Type B pancreatic cell (in vitro differentiated cells): ENCODE measurements around the gene PKHD1. TPM values are rescaled to one million over a fixed set of nuclear protein-coding genes. Genes with fewer than 3 reads are reported as not detected.

Experiments used
- DNase-seq: peaks from one replicate; pipeline ENCODE4 v3.0.0; 2021; ENCODE audit warnings: mixed read lengths; ENCODE audit not compliant: unreplicated experiment; ENCODE audit errors: extremely low spot score
- H3K27ac Mint-ChIP-seq: 2 replicates; pipeline ENCODE4 v1.8.0; 2021; ENCODE audit warnings: mild to moderate bottlenecking, mixed read lengths
- H3K27me3 Mint-ChIP-seq: 2 replicates; pipeline ENCODE4 v1.8.0; 2021; ENCODE audit warnings: mixed read lengths
- H3K36me3 Mint-ChIP-seq: 2 replicates; pipeline ENCODE4 v1.8.0; 2021; ENCODE audit warnings: mixed read lengths
- H3K4me1 Mint-ChIP-seq: one replicate; pipeline ENCODE4 v1.8.0; 2021; ENCODE audit warnings: mixed read lengths; ENCODE audit not compliant: unreplicated experiment
- H3K4me3 Mint-ChIP-seq: 2 replicates; pipeline ENCODE4 v1.8.0; 2021; ENCODE audit warnings: mild to moderate bottlenecking, mixed read lengths
- H3K9me3 Mint-ChIP-seq: 2 replicates; pipeline ENCODE4 v1.8.0; 2021; ENCODE audit warnings: mixed read lengths
- total RNA-seq: library from RNA; stranded (reverse); gene quantifications from 2 replicates; pipeline ENCODE4 v1.2.1, GENCODE V29; 2021; ENCODE audit warnings: low replicate concordance
- TF ChIP-seq, protein P1 (sequence below): fragments of 200-600 bp; sonication (generic); conservative IDR thresholded peaks from 2 replicates; pipeline ENCODE4 v1.5.0; 2021; ENCODE audit warnings: antibody characterized with exemption, mild to moderate bottlenecking

The PKHD1 gene
- total RNA-seq, 1 donor from 2014 or later, result 0.75 TPM

DNA sequence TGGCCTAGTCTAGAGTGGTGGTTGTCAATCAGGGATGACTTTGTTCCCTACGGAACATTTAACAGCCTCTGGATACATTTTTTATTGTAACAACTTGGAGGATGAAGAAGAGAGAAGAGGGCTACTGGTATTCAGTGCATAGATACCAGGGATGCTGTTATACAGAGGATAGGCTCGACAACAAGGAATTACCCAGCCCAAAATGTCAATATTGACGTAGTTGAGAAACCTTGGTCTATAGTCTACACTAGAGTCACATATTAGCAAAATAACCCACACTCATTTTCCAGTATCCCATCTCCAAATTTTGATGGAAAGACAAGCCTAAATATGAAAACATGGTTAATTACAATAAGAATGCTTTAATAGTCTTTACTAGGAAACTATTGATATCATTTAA lies 195.1 kb downstream of the PKHD1 start:
- H3K9me3 Mint-ChIP-seq, result no peaks in the 10 kb centered on the region
- no peak overlapping the region for H3K27ac Mint-ChIP-seq
- H3K4me3 Mint-ChIP-seq, result no peak overlapping the region
- peaks cover 7% of the 10 kb centered on the region for H3K27me3 Mint-ChIP-seq
- TF ChIP-seq, protein P1, sequence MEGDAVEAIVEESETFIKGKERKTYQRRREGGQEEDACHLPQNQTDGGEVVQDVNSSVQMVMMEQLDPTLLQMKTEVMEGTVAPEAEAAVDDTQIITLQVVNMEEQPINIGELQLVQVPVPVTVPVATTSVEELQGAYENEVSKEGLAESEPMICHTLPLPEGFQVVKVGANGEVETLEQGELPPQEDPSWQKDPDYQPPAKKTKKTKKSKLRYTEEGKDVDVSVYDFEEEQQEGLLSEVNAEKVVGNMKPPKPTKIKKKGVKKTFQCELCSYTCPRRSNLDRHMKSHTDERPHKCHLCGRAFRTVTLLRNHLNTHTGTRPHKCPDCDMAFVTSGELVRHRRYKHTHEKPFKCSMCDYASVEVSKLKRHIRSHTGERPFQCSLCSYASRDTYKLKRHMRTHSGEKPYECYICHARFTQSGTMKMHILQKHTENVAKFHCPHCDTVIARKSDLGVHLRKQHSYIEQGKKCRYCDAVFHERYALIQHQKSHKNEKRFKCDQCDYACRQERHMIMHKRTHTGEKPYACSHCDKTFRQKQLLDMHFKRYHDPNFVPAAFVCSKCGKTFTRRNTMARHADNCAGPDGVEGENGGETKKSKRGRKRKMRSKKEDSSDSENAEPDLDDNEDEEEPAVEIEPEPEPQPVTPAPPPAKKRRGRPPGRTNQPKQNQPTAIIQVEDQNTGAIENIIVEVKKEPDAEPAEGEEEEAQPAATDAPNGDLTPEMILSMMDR, result no peak
- no peaks in the 10 kb centered on the region for H3K36me3 Mint-ChIP-seq
- no peak for DNase-seq
- no peaks in the 10 kb centered on the region for H3K4me1 Mint-ChIP-seq

DNA sequence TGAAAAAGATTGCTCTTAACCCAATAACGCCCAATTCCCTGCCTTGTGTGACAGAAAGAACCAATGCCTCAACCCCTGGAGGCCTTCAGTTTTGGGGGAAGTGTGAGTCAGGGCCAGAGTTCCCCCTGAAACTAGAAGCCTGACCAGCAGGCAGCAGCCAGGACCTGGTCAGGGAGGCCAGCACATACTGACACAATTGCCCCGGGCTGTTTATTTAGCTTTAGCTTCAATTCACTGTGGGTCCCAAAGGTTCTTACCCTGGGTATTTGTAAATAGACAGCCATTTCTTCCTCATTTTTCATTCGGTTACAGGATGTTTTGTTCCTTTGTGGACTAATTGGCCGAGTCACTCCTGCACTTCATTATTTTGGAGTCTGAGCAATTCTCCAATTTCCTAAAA lies 195.6 kb downstream of the PKHD1 start:
- no peak for DNase-seq
- H3K27ac Mint-ChIP-seq, result no peak overlapping the region
- TF ChIP-seq, protein P1, result no peak
- peaks cover 11% of the 10 kb centered on the region for H3K27me3 Mint-ChIP-seq
- H3K36me3 Mint-ChIP-seq, result no peaks in the 10 kb centered on the region
- H3K4me1 Mint-ChIP-seq, result no peaks in the 10 kb centered on the region
- H3K4me3 Mint-ChIP-seq, result no peak overlapping the region
- H3K9me3 Mint-ChIP-seq, result no peaks in the 10 kb centered on the region

DNA sequence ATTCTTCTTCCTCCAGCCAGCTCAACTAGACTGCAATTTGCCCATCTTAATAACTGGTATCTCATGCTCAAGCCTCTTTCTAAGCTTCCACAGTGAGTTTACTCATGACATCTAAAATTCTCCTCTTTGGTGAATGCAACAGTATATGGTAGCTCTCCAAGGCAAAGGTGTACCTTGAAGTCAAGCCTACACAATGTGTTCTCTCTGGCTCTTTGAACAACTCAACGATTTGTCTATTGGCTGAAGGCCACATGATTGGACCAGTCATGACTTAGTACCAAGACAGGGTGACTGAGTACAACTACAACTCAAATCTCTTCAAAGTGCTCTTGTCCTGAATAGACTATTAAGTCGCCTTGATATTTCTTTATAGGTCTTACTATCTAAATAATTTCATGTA lies 199.6 kb downstream of the PKHD1 start:
- no peak overlapping the region for H3K4me3 Mint-ChIP-seq
- no peaks in the 10 kb centered on the region for H3K36me3 Mint-ChIP-seq
- no peak overlapping the region for H3K27ac Mint-ChIP-seq
- no peaks in the 10 kb centered on the region for H3K9me3 Mint-ChIP-seq
- peaks cover 15% of the 10 kb centered on the region for H3K27me3 Mint-ChIP-seq
- TF ChIP-seq, protein P1, result no peak
- DNase-seq, result no peak
- H3K4me1 Mint-ChIP-seq, result no peaks in the 10 kb centered on the region

DNA sequence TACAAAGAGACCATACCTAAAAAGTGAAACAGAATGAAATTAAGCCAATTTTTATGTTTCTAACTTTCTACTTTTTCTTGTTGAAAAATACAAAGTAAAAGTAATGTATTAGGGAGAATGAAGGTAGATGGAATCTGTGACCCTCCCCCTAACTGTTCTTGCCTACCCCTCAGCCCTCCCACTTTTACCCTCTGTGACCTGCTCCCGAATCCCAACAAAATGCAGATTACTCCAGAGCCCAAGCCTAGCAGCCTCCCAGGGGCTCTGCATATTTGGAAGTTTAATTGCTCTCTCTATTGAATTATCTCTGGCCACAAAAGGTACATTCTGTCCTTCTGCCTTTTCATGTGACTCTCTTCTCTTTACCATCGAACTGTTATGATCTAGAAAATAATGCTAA lies 201.5 kb downstream of the PKHD1 start:
- Mint-ChIP-seq H3K36me3 (no peaks in the 10 kb centered on the region), H3K27ac (no peak overlapping the region), H3K4me3 (no peak overlapping the region), H3K27me3 (peaks cover 15% of the 10 kb centered on the region), H3K4me1 (no peaks in the 10 kb centered on the region), H3K9me3 (no peaks in the 10 kb centered on the region)
- DNase-seq, result no peak
- TF ChIP-seq, protein P1, result no peak

DNA sequence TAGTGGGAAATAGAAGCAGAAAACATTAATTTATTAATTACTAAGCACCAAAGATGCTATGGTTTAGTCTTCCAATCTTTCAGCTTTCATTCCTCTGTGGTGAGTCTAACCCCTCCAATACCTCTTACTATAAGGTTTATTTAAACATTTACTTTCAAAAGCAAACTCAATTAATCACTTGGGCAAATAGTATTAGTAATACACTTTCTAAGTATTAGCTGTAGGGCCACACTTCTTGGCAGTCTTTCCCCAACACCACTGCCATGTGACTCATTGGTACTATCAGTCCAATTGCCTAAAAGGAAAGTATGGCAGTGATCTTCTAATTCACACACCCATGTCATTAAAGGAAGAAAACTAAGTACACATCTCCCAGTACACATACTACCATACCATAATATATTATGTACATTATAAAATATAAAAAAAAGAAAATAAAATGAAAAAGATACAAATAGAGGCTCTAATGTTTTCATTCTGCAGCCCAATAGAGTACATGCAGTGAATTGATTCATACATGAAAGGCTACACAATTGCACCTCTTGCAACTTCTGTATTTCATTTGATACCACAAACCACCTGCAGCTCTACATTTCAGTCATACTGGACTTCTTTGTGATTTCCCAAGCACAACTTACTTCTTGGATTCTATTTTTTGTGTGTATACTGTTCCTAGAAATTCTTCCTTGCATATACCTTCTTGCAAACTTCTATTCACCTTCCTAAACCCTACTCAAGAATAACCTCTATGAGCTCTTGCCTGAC lies 218.6 kb downstream of the PKHD1 start:
- no peak for DNase-seq
- Mint-ChIP-seq H3K27me3 (peaks cover 5% of the 10 kb centered on the region), H3K4me1 (no peaks in the 10 kb centered on the region), H3K36me3 (no peaks in the 10 kb centered on the region), H3K27ac (no peak overlapping the region), H3K9me3 (no peaks in the 10 kb centered on the region), H3K4me3 (no peak overlapping the region)
- TF ChIP-seq, protein P1, result no peak
